ENCODE results near the gene EZH1.

The EZH1 gene

DNA sequence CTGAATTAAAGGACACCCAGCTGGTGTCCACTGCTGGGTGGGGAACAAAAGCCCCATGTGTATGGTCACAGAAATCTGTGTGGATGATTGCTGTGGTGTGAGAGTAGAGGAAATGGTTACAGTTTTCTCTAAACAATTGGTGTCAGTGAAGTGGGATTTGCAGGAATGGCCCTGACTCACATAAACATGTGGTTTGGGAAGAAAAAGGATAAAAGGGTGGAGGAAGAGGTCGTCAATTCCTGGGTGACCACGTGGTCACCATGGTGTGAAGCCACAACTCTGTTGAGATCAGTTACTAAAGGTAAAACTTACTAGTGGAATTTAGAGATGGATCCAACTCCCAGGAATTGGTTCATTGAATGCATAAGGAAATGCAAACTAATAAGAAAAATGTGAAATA, 89.3 kb downstream of the EZH1 start:
- Histone ChIP-seq H3K27ac (ENCODE audit: low read depth, low read length) (no peak overlapping the region), H3K27me3 (ENCODE audit: control insufficient read depth in 1 of 2, insufficient read depth in 2 of 2, low read length in 2 of 2) (peaks cover 0 to 5% of the 10 kb centered on the region in 2 donors), H3K9me3 (ENCODE audit: control insufficient read depth in 1 of 2, low read length in 2 of 2) (no peaks in the 10 kb centered on the region), H3K4me1 (ENCODE audit: control insufficient read depth in 1 of 2, insufficient read depth in 2 of 2, low read length in 2 of 2) (peaks cover 5 to 24% of the 10 kb centered on the region in 2 donors), H3K4me3 (ENCODE audit: low read depth in 1 of 2, low read length in 2 of 2) (no peak overlapping the region), H3K36me3 (ENCODE audit: control insufficient read depth in 1 of 2, insufficient read depth in 2 of 2, low read length in 2 of 2) (no peaks in the 10 kb centered on the region), H3K9ac (ENCODE audit: low read depth in 1 of 2, low read length in 2 of 2) (no peak overlapping the region)

DNA sequence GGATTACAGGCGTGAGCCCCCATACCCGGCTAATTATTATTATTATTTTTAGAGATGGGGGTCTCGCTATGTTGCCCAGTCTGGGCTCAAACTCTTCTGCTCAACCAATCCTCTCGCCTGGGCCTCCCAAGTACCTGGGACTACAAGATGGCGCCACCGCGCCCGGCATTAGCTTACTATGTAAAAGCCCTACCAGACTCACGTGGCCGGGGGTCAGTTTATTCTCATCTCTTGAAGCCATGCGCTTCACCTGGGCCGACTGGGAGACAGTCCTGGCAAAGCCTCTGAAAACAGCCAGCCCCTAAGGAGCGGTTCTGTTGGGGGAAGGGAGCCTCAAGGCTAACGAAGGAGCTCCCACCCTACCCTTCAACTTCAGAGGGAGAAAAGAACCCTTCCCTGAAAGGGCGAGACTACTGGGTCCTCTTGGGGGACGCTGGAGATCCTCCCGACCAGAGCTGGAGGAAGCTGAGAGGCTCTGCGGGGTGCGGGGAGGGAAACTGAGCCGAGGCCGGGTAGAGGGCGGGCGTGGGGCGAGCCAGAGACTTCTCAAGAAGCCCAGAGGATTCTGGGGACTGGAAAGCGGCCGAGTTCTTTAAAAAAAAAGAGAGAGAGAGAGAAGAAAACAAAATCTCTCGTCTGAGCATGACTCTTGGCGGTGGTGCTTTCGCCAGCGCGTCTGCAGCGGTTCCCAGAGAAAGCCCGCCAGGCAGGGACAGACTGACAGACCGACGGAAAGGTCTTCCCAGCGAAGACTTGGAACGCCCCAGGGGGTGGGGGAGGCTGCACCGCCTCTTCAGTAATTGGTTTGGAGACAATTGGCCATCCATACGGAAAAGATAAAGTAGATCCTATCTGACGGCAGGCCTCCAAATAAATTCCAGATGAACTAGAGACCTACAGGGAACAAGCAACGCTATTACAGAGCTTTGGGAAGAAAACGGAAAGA, 91.4 kb downstream of the EZH1 start:
- peak overlapping the region in 1 of 2 donors; percentile 33 for H3K9ac ChIP-seq (ENCODE audit: low read depth in 1 of 2, low read length in 2 of 2)
- H3K4me3 ChIP-seq (ENCODE audit: low read depth in 1 of 2, low read length in 2 of 2): peak overlapping the region; percentile 40 to 56
- no peaks in the 10 kb centered on the region for H3K36me3 ChIP-seq (ENCODE audit: control insufficient read depth in 1 of 2, insufficient read depth in 2 of 2, low read length in 2 of 2)
- no peaks in the 10 kb centered on the region for H3K9me3 ChIP-seq (ENCODE audit: control insufficient read depth in 1 of 2, low read length in 2 of 2)
- peaks cover 0 to 9% of the 10 kb centered on the region in 2 donors for H3K4me1 ChIP-seq (ENCODE audit: control insufficient read depth in 1 of 2, insufficient read depth in 2 of 2, low read length in 2 of 2)
- peaks cover 0 to 5% of the 10 kb centered on the region in 2 donors for H3K27me3 ChIP-seq (ENCODE audit: control insufficient read depth in 1 of 2, insufficient read depth in 2 of 2, low read length in 2 of 2)
- peak overlapping the region; percentile 50 for H3K27ac ChIP-seq (ENCODE audit: low read depth, low read length)

DNA sequence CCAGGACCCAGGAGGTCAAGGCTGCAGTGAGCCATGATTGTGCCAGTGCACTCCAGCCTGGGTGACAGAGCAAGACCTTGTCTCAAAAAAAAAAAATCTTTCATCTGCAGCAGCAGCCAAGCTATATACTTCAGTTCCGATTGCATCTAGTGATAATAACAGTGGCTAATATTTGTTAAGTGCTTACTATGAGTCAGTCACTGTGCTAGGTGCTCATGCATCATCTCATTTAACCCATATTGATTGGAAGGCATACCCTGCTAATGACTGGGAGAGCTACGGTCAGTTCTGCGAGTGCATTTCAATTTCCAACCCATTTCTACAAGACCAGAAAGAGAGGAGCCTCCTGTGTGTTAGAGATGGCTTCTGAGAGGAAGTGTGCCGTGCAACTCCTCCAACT, 93.4 kb downstream of the EZH1 start:
- Histone ChIP-seq H3K4me3 (ENCODE audit: low read depth in 1 of 2, low read length in 2 of 2) (no peak overlapping the region), H3K36me3 (ENCODE audit: control insufficient read depth in 1 of 2, insufficient read depth in 2 of 2, low read length in 2 of 2) (no peaks in the 10 kb centered on the region), H3K27ac (ENCODE audit: low read depth, low read length) (no peak overlapping the region), H3K9me3 (ENCODE audit: control insufficient read depth in 1 of 2, low read length in 2 of 2) (no peaks in the 10 kb centered on the region), H3K4me1 (ENCODE audit: control insufficient read depth in 1 of 2, insufficient read depth in 2 of 2, low read length in 2 of 2) (peaks cover 0 to 9% of the 10 kb centered on the region in 2 donors), H3K9ac (ENCODE audit: low read depth in 1 of 2, low read length in 2 of 2) (no peak overlapping the region), H3K27me3 (ENCODE audit: control insufficient read depth in 1 of 2, insufficient read depth in 2 of 2, low read length in 2 of 2) (peaks cover 0 to 5% of the 10 kb centered on the region in 2 donors)
